ENCODE data around the gene METTL27.

GRCh38 chr7:73829921-73830680, 12.2 kb downstream of the METTL27 start:
- TF ChIP-seq, protein P1, sequence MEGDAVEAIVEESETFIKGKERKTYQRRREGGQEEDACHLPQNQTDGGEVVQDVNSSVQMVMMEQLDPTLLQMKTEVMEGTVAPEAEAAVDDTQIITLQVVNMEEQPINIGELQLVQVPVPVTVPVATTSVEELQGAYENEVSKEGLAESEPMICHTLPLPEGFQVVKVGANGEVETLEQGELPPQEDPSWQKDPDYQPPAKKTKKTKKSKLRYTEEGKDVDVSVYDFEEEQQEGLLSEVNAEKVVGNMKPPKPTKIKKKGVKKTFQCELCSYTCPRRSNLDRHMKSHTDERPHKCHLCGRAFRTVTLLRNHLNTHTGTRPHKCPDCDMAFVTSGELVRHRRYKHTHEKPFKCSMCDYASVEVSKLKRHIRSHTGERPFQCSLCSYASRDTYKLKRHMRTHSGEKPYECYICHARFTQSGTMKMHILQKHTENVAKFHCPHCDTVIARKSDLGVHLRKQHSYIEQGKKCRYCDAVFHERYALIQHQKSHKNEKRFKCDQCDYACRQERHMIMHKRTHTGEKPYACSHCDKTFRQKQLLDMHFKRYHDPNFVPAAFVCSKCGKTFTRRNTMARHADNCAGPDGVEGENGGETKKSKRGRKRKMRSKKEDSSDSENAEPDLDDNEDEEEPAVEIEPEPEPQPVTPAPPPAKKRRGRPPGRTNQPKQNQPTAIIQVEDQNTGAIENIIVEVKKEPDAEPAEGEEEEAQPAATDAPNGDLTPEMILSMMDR (conservative IDR thresholded peaks at IDR 0.05 in 1 of 2, IDR thresholded peaks at IDR 0.05 in 1 of 2; ENCODE audit: low read depth in 1 of 2, low read length in 2 of 2): no peak
- no peak for TF ChIP-seq EZH2 (IDR thresholded peaks at IDR 0.05; ENCODE audit: low read length, missing control alignments)
